GM18499 (cell line): ENCODE data around the gene GRIK3.

Source experiments
- ATAC-seq: cut with Tn5 transposase; IDR thresholded peaks from one replicate; pipeline ENCODE4 v1.9.1; 2021; ENCODE audit warnings: moderate number of reproducible peaks; ENCODE audit not compliant: insufficient read depth, unreplicated experiment

GRIK3 gene

DNA sequence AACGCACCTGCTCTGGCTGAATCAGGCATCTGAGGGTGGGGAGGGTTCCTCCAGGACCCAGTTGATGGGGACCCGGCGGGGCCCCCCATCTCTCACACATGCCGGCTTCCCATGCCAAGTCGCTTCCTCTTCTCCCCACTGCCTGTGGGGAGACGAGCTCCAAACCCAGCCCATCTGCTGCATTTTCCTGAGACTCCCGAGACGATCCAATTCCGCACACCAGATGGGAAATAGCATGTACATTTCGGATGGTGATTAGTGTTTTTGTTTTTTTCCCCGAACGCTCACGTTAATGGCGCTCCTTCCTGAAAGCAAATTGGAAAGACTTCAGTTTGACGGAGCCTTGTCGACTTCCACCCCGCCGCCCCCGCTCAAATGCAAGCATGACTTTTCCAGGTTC, 13.2 kb upstream of the GRIK3 start:
- no peak for ATAC-seq

DNA sequence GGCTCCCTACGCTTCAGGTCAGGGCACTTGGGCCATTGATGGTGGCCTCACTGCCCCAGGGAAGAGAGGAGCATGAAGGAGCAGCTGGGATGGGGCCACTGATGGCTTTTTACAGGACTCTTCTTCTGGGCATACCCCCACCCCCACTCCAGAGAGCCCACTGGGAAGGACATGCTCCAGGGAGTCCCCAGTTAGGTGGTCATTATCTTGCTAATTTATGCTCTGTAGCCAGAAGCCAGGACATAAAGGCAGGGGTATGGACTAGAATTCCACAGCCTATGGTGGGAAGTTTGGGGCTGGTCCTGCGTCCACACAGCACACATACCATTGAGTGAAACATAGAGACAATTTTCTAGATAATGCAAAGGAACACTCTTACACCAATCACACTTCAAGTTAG, 8.8 kb upstream of the GRIK3 start:
- ATAC-seq: no peak

DNA sequence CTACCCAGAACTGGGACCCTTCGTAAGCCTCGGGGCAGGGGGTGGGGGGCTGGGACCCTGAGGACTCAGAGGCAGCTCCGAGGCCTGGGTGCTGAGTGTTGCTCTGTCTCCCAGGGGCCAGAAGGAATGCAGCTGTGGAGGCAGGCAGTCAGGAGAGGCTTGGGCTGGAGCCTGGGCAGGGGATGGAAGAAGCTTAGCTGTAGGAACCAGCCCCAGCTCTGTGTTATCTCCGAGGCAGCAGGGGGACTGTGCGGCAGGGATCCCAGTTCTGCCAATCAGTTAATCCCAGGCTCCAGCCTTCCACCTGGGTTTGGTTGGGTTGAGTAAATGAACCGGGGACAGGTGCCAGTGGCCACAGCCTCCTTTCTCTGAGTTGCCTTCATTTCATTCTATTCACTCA, 8.2 kb upstream of the GRIK3 start:
- ATAC-seq: no peak

DNA sequence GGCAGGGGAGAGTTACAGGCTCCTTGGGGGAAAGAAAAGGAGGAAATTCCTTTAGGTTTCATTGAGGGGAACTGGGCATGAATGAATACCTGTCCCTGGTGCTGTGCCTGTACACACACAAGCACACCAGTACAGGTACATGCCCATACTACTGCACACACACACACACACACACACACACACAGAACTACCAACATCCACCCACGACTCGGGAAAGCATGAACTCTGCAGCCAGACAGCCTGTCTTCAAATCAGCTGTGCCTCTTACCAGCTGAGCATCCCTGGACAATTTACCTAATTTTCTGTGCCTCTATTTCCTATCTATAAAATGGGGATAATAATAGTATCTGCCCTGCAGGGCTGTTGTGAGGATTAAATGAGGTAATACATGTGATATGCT, 7.2 kb upstream of the GRIK3 start:
- no peak for ATAC-seq

DNA sequence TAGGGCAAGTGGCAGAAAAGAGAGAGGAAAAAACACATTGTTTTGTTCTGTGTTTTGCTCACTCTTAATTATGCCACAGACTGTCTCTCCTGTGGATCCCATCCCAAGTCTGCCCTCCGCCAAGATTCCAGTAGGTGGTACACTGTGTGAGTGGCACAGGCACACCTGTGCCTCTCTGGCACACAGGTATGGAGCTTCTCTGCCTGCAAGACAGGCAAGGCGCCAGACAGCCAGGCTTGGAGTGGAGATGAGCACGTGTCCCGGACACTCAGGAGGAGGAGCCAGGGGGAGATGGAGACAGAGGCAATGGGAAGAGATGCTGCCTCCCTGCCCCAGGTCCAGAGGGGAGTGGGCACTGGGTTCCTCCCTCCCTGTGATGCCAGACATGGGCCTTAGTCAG, 6.5 kb upstream of the GRIK3 start:
- no peak for ATAC-seq

DNA sequence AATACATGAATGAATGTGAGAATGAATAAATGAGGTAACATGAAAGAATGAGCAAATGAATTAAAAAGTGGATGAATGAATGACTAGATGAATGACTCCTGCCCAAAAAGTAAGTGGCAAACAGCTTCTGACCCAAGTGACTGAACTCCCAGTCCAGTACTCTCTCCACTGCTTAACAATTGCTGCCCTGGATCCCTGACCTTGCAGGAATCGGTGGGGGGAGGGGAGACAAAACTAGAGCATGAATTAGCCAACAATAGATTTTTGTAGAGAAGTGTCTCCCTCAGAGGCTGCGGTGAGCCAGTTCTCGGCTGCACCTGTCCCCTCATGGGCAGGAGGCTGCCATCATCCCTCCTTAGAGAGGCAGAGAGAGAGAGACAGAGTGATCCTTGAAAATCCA, 5.9 kb upstream of the GRIK3 start:
- ATAC-seq: no peak

DNA sequence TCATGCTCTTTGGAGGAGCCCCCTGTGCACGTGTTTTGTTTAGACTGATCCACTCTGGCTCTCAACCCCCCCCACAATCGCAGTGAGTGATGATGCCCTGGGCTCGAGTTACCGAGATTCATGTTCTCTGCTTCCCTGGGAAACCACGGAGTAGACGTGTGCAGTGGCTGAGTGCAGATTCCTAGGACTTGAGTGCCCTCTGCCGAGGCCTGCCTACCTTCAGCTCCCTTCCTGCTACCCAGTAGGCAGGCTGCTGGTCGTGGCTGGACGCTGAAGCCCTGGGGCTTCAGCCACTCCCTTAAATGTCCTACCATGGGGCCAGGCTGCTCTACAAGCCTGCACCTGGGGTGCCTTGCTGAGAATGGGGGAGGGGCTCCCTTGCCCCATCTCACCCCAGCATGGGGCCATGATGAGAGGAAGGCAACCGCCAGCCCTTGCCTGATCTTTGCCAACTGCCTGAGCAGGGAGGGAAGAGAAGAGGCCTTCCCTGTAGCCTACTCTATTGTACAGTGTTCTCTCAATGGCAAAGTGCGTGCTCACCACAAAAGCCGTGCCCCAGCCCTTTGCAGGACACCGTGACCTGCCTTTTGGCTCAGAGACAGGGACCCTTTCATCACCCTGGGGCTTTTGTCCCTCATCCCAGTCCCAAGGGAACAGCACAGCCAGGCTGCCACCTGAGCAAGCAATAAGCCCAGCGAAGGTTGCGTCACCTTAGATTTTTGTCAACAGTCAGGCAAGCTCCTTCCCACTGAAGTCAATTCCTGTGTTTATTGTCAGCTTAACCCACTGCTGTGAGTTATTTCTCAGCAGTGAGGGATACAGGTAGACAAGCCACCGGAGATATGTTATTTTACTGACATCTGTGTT, 4.1 kb upstream of the GRIK3 start:
- no peak for ATAC-seq

DNA sequence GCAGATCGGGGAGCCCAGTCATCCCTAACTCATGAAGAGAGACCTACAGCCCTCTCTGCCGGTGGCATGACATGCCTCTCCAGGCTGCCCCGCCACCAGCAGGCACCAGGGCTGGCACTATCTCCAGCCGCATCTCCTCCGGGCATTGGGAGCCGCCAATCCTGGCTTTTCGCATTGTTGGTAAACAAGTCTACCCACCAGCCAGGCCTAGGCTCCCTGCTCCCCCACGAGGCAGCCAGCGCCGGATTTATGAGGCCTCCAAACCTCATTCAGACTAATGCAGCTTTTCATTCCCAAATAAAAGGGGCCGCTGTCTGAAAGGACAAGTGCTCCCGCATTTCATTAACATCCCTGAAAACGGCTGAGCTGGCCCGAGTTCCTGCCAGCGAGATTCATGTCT, 3.4 kb upstream of the GRIK3 start:
- no peak for ATAC-seq

DNA sequence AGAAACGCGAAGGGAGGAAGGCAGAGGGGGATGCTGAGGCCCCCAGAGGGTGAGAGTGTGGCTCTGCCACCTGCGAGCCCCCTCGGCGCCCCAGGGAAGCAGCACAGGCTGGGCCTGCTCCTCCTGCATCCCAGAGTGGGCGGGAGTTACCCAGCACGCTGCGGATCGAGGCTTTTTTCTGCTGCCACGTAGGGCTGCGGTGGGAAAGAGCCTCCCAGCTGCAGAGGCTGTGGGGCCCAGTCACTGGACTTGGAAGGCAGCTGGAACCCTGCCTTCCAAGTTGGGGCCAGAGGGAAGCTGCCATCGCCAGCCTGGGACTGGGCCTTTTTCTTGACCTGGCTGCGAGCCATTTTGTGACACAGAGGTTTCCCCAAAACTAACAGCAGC, 2.3 kb upstream of the GRIK3 start:
- no peak for ATAC-seq

DNA sequence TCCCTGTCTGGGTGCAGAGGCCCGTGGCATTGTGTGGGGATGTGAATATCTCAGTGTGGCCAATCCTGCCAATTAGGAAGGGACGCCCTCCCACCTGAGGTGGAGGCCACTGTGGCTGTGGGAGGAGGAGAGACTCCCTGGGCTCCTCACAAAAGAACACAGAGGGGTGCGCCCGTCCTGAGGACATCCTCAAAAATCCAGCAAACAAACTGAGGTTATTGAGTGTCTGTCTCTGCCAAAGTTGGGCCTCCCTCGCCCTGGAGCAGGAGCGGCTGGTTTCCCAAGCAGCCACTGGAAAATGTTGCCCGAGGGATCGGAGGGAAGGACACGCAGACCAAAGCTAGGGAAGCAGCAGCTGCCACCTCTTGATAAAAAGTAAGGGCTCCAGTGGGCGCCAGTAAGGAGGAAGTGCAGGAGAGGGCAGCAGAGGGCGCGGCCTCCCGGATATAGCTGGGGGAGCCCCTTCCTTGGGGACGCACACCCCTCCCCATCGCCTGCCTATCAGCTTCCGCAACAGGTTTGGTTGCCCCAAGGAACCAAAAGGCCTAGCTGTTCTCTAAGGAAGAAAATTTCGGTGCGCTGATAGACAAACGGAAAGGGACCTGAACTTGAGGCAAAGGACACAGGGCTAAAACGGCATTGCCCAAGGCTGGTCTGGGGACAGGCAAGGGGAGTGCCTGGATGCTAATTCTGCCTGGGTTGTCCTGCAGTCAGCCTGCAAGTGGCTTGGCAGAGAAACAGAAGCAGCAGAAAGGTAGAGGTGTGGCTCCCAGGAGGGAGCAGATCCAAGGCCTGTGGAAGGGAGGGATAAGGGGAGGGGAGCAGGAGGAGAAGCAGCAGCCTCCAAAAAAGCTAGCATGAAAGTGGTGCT, 1.7 kb upstream of the GRIK3 start:
- ATAC-seq: no peak

DNA sequence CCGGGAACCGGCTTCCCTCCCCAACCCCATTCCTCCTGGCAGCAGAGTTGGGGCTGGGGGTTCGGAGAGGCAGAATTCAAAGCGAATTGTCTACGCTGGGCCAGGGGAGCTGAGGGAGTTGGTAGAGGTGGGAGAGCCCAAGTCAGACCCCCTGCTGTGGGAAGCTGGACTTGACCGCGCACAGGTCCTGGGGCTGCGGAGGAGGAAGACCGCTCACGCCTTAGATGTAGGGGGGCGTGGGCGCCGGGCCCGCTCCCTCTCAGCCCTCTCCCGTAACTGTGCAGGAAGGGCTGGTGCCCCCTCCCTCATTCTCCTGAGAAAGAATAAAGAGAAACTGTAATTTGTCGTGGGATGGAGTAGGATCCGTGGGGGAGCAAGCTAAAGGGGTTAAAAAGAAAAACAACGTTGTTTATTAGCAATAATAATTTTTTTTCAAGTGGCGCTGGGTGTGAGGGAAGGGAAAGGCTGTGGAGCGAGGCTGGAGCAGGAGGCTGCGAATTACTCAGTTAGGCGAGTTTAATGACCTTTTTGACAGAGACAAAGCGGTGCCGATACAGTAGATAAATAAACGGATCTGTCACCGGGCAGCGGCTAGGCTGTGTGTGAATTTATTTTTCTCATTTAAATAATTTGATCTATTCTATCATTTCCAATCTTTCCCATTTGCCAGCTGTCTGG, 838 bp upstream of the GRIK3 start:
- no peak for ATAC-seq

DNA sequence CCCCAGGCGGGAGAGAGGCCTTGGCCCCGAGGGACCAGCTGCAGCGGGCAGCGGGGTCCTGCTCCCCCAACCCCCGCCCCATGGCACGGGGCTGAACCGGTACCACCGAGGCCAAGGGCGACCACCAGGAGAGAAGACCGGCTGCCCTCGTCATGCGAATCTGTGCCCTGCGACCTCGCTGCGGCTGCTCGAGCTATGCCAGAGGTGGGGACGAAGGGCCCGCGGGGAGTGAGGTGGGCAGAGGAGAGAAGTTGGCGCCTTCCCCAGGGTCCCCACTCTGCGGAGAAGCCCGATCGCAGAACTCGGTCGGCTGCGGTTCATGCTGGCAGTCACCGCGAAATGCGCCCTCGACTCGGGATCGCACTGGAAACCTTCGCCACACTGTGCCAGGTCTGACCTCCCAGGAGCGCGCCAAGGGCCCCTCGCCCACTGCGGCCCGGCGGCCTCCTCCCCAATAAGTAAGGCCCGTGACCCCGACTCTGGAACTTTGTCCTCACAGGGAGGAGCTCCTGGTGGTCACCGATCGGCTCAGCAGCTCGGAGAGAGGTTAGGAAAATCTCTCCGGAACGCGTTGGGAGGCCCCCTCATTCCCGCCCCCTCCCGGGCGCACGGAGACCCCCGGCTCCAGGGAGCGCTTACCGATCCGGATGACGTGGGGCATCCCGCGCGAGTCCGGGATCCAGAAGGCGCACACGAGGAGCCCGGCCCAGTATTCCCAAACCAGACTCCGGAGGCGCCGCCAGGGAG, 787 bp downstream of the GRIK3 start:
- ATAC-seq: no peak

DNA sequence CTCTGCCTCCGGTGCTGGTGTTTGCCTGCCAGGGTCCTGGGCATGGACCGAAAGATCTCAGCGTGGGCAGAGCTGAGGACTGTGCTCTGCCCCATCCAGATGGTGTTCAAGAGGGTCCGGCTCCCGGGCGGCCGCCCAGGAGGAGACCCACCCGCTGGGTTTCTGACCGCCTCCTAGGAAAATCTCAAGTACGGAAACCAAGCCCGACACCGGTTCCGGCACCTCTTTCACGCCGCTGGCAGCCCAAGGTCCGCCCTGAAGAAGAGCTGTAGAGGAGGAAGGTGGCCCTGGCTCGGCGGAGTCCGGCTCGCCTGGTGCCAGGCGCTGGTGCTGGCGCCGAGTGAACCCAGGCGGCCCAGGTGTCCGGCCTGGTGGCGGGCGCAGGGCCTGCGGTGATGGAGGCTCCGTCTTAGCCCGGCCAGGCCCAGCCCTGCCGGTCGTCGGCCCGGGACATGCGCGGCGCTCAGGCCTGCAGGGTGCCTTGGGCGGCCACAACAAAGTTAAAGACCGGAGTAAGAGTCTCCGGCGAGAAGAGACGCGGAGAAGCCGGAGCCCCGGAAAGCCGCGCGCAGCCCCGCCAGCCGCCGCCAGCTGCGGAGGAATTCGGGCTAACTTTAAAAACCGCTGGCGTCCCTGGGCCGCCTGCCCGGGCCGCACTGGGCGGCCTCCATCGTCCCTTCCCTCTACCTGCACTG, 1.5 kb downstream of the GRIK3 start:
- no peak for ATAC-seq

DNA sequence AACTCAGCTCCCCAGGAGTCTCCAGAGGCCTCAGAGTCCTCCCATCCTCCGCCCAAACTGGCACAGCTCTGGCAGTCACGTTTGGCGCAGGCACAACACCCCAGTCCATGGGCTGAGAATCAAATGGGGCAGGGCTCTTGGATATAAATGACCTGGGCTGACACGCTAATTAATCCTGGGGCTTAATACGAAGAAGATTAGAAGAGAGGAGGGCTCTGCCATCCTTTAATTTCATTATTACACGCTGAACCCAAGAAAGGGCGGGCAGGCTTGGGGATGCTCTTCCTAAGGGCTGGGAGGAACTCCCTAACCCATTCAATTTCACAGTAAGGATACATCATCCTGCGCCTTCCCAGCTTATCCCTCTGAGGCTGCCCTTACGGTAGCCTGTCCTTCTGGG, 2.4 kb downstream of the GRIK3 start:
- ATAC-seq: no peak

DNA sequence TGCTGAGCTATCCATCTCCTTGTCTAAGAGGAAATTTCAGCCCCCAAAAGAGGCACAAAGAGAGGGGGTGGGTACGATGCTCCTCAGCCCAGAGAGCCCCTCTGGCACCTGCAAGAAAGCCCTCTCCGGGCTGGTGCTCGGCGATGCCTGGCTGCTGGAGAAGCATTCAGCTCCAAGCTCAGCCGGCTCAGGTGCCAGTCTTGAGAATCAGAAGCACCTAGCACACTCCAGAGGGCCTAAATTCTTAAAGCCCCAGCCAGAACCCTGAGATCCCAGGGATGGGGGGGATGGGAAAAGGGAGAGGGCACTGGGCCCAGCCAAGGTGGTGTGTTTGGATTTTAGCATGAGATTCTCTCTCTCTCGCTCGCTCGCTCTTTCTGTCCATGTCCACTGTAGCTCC, 2.9 kb downstream of the GRIK3 start:
- no peak for ATAC-seq

DNA sequence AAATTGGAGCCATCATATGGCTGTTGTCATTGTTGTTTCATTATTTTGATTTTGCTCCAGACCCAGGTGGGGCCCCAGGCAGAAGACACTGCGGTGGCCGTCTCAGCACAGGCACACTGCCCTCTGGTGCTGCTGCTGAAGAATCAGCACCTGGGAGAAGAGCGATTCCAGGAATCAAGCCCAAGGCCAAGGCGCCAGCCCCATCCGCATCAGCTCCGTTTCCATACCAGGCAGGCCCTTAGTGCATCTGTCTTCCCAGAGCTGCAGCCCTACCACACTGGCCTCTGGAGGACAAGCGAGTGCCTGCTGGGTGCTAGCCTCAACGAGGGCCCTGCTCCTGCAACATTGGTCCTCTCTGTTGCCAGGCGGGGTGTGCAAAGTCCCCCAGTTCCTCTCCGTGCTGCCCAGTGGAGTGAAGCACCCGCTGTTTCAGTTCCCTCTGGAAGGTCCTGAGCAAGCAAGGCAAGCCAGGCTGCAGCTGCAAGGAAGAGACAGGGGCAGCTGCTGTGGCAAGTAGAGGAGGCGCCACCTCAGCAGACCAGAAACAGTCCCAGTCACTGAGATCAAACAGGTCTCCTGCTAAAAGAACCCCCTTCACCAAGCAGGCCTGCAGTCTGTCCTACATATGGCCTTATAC, 5.2 kb downstream of the GRIK3 start:
- no peak for ATAC-seq

DNA sequence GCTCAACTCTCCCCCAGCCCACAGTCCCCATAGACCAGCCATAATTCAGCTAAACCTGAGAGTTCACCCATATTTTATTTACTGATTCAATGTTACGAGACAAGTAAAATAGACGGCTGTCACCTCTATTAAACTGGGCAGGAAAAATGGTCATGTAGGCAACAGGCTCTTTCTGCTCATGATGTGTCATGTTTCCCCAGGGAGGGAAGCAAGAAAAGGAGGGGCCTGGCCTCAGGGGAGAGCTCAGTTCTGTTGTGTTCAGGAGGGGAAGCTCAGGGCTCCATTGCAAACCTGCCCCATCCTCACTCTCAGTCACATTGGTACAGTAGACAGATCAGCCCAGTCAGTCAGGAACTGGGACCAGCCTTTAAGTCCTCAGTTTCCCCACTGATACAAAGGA, 12.8 kb downstream of the GRIK3 start:
- no peak for ATAC-seq

DNA sequence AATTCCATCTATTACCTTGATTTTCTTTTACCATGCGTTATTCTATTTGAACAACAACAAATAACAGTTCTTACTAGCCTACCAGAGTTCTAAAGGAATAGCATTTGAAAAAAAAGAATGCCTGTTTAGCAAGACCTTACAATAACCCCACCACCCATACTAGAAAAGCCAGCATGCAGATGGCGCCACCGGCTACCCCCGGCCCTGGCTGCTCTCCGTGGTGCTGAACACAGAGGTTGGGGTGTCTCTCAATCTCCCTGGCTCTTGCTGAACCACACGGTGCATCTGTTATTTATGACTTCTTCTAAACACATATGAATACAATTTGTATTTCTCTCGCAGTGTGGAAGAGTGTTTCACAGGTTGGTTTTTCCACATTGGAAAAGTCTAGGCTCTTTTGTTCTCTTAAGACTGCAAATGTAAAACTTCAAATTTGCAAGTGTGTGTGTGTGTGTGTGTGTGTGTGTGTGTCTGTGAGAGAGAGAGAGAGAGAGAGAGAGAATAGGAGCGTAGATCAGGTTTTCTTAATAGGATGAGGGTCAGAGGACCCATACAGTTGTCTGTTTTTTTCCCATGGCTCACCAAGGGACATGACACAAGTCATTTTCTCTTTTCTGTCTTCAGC, 13.6 kb downstream of the GRIK3 start:
- no peak for ATAC-seq

DNA sequence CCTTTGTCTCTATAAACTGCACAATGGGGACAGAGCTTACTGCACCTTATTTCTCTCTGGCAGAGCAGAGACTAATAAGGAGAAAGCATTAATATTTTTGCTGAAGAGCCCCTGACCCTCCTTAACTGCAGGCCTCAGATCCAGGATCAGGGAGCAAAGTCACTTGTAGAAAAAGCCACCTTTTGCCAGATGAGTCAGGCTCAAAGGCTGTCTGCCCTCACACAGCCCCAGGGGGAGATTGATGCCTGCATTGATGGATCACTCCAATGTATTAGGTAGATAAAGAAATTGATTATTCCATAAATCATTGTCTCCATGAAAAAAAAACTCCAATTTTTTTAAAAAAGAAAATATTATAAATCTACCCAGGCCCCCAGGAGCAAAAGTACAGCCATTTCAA, 15.8 kb downstream of the GRIK3 start:
- no peak for ATAC-seq
